ENCODE measurements around the gene PPP1R16B. TPM values are rescaled to one million over a fixed set of nuclear protein-coding genes. Genes with fewer than 3 reads are reported as not detected.
"Not testable (repeated sequence)": the region's sequence is repeated elsewhere in the genome, so short reads cannot be mapped to it uniquely, and the experiment has no call there.

PPP1R16B gene
- total RNA-seq, 2 donors from 2014 or later = 7.3 to 8.9 TPM

DNA sequence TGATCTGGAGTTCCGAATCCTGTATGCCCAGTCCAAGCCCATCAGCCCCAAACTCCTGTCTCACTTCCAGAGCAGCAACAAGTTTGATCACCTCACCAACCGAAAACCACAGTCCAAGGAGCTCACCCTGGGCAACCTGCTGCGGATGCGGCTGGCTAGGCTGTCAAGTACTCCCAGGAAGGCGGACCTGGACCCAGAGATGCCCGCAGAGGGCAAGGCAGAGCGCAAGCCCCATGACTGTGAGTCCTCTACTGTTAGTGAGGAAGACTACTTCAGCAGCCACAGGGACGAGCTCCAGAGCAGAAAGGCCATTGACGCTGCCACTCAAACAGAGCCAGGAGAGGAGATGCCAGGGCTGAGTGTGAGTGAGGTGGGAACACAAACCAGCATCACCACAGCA lies 146.1 kb downstream of the PPP1R16B start:
- no peaks in the 10 kb centered on the region for H3K27me3 ChIP-seq (replicated peaks; ENCODE audit: insufficient read depth)
- TF ChIP-seq, protein P1, sequence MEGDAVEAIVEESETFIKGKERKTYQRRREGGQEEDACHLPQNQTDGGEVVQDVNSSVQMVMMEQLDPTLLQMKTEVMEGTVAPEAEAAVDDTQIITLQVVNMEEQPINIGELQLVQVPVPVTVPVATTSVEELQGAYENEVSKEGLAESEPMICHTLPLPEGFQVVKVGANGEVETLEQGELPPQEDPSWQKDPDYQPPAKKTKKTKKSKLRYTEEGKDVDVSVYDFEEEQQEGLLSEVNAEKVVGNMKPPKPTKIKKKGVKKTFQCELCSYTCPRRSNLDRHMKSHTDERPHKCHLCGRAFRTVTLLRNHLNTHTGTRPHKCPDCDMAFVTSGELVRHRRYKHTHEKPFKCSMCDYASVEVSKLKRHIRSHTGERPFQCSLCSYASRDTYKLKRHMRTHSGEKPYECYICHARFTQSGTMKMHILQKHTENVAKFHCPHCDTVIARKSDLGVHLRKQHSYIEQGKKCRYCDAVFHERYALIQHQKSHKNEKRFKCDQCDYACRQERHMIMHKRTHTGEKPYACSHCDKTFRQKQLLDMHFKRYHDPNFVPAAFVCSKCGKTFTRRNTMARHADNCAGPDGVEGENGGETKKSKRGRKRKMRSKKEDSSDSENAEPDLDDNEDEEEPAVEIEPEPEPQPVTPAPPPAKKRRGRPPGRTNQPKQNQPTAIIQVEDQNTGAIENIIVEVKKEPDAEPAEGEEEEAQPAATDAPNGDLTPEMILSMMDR (IDR thresholded peaks at IDR 0.05) = no peak
- no peak for DNase-seq (ENCODE audit: low spot score)
- no peak for ATAC-seq (ENCODE audit: insufficient number of reproducible peaks, low FRiP score, low read depth)
- H3K4me1 ChIP-seq (ENCODE audit: control insufficient read depth in 1 of 2, low read depth in 2 of 2) = no peaks in the 10 kb centered on the region
- H3K36me3 ChIP-seq = no peaks in the 10 kb centered on the region
- H3K4me3 ChIP-seq = no peak overlapping the region
- H3K27ac ChIP-seq = no peak overlapping the region
- no peaks in the 10 kb centered on the region for H3K9me3 ChIP-seq

DNA sequence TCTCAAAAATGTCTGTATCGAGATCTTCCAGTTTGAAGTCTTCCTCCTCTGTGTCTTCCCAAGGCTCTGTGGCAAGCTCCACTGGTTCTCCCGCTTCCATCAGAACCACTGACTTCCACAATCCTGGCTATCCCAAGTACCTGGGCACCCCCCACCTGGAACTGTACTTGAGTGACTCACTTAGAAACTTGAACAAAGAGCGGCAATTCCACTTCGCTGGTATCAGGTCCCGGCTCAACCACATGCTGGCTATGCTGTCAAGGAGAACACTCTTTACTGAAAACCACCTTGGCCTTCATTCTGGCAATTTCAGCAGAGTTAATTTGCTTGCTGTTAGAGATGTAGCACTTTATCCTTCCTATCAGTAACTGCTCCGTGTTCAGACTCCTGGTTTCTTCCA lies 146.7 kb downstream of the PPP1R16B start:
- Histone ChIP-seq H3K27ac (no peak overlapping the region), H3K4me1 (ENCODE audit: control insufficient read depth in 1 of 2, low read depth in 2 of 2) (no peaks in the 10 kb centered on the region), H3K9me3 (no peaks in the 10 kb centered on the region), H3K4me3 (no peak overlapping the region), H3K36me3 (no peaks in the 10 kb centered on the region), H3K27me3 (replicated peaks; ENCODE audit: insufficient read depth) (no peaks in the 10 kb centered on the region)
- TF ChIP-seq, protein P1 (IDR thresholded peaks at IDR 0.05) = no peak
- no peak for DNase-seq (ENCODE audit: low spot score)
- no peak for ATAC-seq (ENCODE audit: insufficient number of reproducible peaks, low FRiP score, low read depth)

GRCh38 chr20:38953630-38954340 lies 148.3 kb downstream of the PPP1R16B start:
- no peak overlapping the region for H3K27ac ChIP-seq
- H3K9me3 ChIP-seq = no peaks in the 10 kb centered on the region
- TF ChIP-seq, protein P1 (IDR thresholded peaks at IDR 0.05) = no peak
- no peaks in the 10 kb centered on the region for H3K4me1 ChIP-seq (ENCODE audit: control insufficient read depth in 1 of 2, low read depth in 2 of 2)
- DNase-seq (ENCODE audit: low spot score) (no peak), ATAC-seq (ENCODE audit: insufficient number of reproducible peaks, low FRiP score, low read depth) (no peak)
- no peak overlapping the region for H3K4me3 ChIP-seq
- H3K36me3 ChIP-seq = no peaks in the 10 kb centered on the region
- no peaks in the 10 kb centered on the region for H3K27me3 ChIP-seq (replicated peaks; ENCODE audit: insufficient read depth)

- ATAC-seq (ENCODE audit: insufficient number of reproducible peaks, low FRiP score, low read depth) (no peak), DNase-seq (ENCODE audit: low spot score) (no peak)
- Histone ChIP-seq H3K4me1 (ENCODE audit: control insufficient read depth in 1 of 2, low read depth in 2 of 2) (peaks cover 0 to 7% of the 10 kb centered on the region in 2 donors), H3K4me3 (no peak overlapping the region), H3K27me3 (replicated peaks; ENCODE audit: insufficient read depth) (no peaks in the 10 kb centered on the region), H3K9me3 (no peaks in the 10 kb centered on the region), H3K36me3 (no peaks in the 10 kb centered on the region), H3K27ac (no peak overlapping the region)
- TF ChIP-seq, protein P1 (IDR thresholded peaks at IDR 0.05) = no peak
These were observed 151.9 kb downstream of the PPP1R16B start for GRCh38 chr20:38957235-38957876.

- TF ChIP-seq, protein P1 (IDR thresholded peaks at IDR 0.05) = no peak
- no peak for DNase-seq (ENCODE audit: low spot score)
- no peak for ATAC-seq (ENCODE audit: insufficient number of reproducible peaks, low FRiP score, low read depth)
- H3K9me3 ChIP-seq = no peaks in the 10 kb centered on the region
- no peak overlapping the region for H3K27ac ChIP-seq
- H3K27me3 ChIP-seq (replicated peaks; ENCODE audit: insufficient read depth) = no peaks in the 10 kb centered on the region
- peaks cover 2 to 12% of the 10 kb centered on the region in 2 donors for H3K4me1 ChIP-seq (ENCODE audit: control insufficient read depth in 1 of 2, low read depth in 2 of 2)
- no peak overlapping the region for H3K4me3 ChIP-seq
- no peaks in the 10 kb centered on the region for H3K36me3 ChIP-seq
These were observed 152.5 kb downstream of the PPP1R16B start for GRCh38 chr20:38957915-38958485.

DNA sequence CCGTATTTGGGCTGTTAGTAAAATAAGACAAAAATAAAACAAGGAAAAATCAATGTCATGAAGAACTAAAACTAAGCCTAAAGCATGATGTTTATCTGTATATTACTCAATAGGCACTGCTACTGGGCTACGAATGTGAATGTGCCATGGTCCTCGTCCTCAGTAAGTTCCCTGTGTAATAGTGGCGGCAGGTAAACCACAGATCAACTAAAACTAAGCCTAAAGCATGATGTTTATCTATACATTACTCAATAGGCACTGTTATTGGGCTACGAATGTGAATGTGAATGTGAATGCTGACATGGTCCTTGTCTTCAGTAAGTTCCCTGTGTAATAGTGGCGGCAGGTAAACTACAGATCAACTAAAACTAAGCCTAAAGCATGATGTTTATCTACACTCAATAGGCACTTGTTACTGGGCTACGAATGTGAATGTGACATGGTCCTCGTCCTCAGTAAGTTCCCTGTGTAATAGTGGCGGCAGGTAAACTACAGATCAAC lies 154.7 kb downstream of the PPP1R16B start:
- not testable (repeated sequence) for H3K4me3 ChIP-seq; H3K27ac ChIP-seq; DNase-seq (ENCODE audit: low spot score); ATAC-seq (ENCODE audit: insufficient number of reproducible peaks, low FRiP score, low read depth); H3K9me3 ChIP-seq; H3K36me3 ChIP-seq; H3K27me3 ChIP-seq (replicated peaks; ENCODE audit: insufficient read depth)
- H3K4me1 ChIP-seq (ENCODE audit: control insufficient read depth in 1 of 2, low read depth in 2 of 2) = peaks cover 5 to 19% of the 10 kb centered on the region in 2 donors

Measured in thoracic aorta (tissue), 2 donors.